ENCODE results near the gene KIAA1958. TPM values are rescaled to one million over a fixed set of nuclear protein-coding genes. Genes with fewer than 3 reads are reported as not detected.

Gene KIAA1958
- total and polyA plus RNA-seq, 10 of the 15 experiments (the other 5 are each of a cell fraction or from before 2014, with no cell fraction given) = 0.53 to 8.7 (median 4.0) TPM

DNA sequence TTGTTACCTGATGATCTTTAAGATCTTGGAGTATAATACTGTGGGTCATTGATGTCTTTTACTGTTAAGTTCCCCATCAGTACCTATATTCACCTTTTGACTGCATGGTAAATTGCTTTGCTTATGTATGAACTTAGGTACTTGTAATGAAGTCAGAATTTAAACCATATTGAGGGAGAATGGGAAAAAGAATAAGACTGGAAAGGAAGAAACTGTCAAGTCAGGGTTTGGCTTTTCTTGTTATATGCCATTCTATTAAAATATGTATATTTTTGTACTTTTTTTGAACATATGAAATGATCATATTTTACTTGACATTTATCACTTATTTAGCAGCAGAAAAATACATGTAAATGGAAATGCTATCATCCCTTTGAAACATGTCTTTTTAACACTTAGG is 58.6 kb downstream of the KIAA1958 start:
- intact Hi-C loops (cut with micrococcal nuclease; ENCODE audit: unreplicated experiment) (loop anchor here (5.0 kb wide), 1 partner anchor 58 kb away; the partner anchor contains the start of gene KIAA1958), in situ Hi-C loops (cut with MboI) (no loop called here)
- Histone ChIP-seq H3K9me3 (replicated peaks; ENCODE audit: control insufficient read depth, insufficient read depth, low read length) (no peaks in the 10 kb centered on the region; the same call in 1 of the 3 replicates), H3K9ac (ENCODE audit: control insufficient read depth, insufficient read depth, low read length) (no peak overlapping the region), H3K4me2 (ENCODE audit: control insufficient read depth, insufficient read depth) (no peak overlapping the region), H3K4me3 (no peak overlapping the region), H2AFZ (ENCODE audit: control insufficient read depth, low read depth, low read length) (no peak overlapping the region), H3K27ac (ENCODE audit: control insufficient read depth, insufficient read depth) (no peak overlapping the region), H4K20me1 (ENCODE audit: control insufficient read depth, insufficient read depth) (0 out of 2 replicates have a peak, but pooled peaks cover under 1% of the 10 kb centered on the region), H3K4me1 (ENCODE audit: control insufficient read depth, insufficient read depth, low read length) (no peaks in the 10 kb centered on the region), H3K79me2 (ENCODE audit: control insufficient read depth, insufficient read depth, low read length) (no peaks in the 10 kb centered on the region; the same call in 1 of the 2 replicates), H3K36me3 (ENCODE audit: control insufficient read depth in 2 of 2, insufficient read depth in 2 of 2, low read length in 1 of 2) (no peaks in the 10 kb centered on the region), H3K27me3 (replicated peaks in 1 of 2; ENCODE audit: control insufficient read depth in 2 of 2, insufficient read depth in 2 of 2, low read length in 1 of 2) (no peaks in the 10 kb centered on the region)
- POLR2A ChIA-PET = no interaction called here
- SMC1A ChIA-PET (ENCODE audit: uncharacterized antibody, unreplicated experiment) = no interaction called here
- BruUV-seq (replicated peaks) = no TSS peak
- ATAC-seq = no peak
- FAIRE-seq = peak; percentile 23
- CTCF ChIA-PET = no interaction called here
- RAD21 ChIA-PET (ENCODE audit: unreplicated experiment) = no interaction called here
- TF ChIP-seq LARP7 (IDR thresholded peaks at IDR 0.05) = no peak
- TF ChIP-seq, protein P1, sequence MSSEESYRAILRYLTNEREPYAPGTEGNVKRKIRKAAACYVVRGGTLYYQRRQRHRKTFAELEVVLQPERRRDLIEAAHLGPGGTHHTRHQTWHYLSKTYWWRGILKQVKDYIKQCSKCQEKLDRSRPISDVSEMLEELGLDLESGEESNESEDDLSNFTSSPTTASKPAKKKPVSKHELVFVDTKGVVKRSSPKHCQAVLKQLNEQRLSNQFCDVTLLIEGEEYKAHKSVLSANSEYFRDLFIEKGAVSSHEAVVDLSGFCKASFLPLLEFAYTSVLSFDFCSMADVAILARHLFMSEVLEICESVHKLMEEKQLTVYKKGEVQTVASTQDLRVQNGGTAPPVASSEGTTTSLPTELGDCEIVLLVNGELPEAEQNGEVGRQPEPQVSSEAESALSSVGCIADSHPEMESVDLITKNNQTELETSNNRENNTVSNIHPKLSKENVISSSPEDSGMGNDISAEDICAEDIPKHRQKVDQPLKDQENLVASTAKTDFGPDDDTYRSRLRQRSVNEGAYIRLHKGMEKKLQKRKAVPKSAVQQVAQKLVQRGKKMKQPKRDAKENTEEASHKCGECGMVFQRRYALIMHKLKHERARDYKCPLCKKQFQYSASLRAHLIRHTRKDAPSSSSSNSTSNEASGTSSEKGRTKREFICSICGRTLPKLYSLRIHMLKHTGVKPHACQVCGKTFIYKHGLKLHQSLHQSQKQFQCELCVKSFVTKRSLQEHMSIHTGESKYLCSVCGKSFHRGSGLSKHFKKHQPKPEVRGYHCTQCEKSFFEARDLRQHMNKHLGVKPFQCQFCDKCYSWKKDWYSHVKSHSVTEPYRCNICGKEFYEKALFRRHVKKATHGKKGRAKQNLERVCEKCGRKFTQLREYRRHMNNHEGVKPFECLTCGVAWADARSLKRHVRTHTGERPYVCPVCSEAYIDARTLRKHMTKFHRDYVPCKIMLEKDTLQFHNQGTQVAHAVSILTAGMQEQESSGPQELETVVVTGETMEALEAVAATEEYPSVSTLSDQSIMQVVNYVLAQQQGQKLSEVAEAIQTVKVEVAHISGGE (CRISPR knock-in tag; IDR thresholded peaks at IDR 0.05) = no peak
- TF ChIP-seq MYC (IDR thresholded peaks at IDR 0.05; ENCODE audit: insufficient read depth, insufficient read length, insufficient replicate concordance, low read length, severe bottlenecking) = no peak
- TF ChIP-seq RCOR1 (conservative IDR thresholded peaks at IDR 0.05; ENCODE audit: low read depth, low read length) = no peak
- no peak for TF ChIP-seq CBX5 (IDR thresholded peaks at IDR 0.05; ENCODE audit: low read depth)
- TF ChIP-seq, protein P2, sequence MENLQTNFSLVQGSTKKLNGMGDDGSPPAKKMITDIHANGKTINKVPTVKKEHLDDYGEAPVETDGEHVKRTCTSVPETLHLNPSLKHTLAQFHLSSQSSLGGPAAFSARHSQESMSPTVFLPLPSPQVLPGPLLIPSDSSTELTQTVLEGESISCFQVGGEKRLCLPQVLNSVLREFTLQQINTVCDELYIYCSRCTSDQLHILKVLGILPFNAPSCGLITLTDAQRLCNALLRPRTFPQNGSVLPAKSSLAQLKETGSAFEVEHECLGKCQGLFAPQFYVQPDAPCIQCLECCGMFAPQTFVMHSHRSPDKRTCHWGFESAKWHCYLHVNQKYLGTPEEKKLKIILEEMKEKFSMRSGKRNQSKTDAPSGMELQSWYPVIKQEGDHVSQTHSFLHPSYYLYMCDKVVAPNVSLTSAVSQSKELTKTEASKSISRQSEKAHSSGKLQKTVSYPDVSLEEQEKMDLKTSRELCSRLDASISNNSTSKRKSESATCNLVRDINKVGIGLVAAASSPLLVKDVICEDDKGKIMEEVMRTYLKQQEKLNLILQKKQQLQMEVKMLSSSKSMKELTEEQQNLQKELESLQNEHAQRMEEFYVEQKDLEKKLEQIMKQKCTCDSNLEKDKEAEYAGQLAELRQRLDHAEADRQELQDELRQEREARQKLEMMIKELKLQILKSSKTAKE (IDR thresholded peaks at IDR 0.05; ENCODE audit: low read depth, poor library complexity, severe bottlenecking) = no peak
- TF ChIP-seq, protein P3, sequence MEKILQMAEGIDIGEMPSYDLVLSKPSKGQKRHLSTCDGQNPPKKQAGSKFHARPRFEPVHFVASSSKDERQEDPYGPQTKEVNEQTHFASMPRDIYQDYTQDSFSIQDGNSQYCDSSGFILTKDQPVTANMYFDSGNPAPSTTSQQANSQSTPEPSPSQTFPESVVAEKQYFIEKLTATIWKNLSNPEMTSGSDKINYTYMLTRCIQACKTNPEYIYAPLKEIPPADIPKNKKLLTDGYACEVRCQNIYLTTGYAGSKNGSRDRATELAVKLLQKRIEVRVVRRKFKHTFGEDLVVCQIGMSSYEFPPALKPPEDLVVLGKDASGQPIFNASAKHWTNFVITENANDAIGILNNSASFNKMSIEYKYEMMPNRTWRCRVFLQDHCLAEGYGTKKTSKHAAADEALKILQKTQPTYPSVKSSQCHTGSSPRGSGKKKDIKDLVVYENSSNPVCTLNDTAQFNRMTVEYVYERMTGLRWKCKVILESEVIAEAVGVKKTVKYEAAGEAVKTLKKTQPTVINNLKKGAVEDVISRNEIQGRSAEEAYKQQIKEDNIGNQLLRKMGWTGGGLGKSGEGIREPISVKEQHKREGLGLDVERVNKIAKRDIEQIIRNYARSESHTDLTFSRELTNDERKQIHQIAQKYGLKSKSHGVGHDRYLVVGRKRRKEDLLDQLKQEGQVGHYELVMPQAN (conservative IDR thresholded peaks at IDR 0.05) = no peak
- no peak for TF ChIP-seq CHD1 (IDR thresholded peaks at IDR 0.05; ENCODE audit: low read depth, low read length)
- no peak for TF ChIP-seq NFYA (IDR thresholded peaks at IDR 0.05; ENCODE audit: borderline replicate concordance, low read depth, low read length)
- TF ChIP-seq, protein P4, sequence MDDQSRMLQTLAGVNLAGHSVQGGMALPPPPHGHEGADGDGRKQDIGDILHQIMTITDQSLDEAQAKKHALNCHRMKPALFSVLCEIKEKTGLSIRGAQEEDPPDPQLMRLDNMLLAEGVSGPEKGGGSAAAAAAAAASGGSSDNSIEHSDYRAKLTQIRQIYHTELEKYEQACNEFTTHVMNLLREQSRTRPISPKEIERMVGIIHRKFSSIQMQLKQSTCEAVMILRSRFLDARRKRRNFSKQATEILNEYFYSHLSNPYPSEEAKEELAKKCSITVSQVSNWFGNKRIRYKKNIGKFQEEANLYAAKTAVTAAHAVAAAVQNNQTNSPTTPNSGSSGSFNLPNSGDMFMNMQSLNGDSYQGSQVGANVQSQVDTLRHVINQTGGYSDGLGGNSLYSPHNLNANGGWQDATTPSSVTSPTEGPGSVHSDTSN (IDR thresholded peaks at IDR 0.05; ENCODE audit: insufficient replicate concordance, low read depth, low read length) = no peak
- no peak for DNase-seq (ENCODE audit: low read depth, low spot score)

Measured in GM12878 (cell line).